GM10266 (cell line): ENCODE results near the gene CAPZA1.

Source experiments
- DNase-seq: peaks from one replicate; pipeline ENCODE4 v3.0.0; 2012; ENCODE audit errors: extremely low spot score
- CTCF ChIP-seq: IDR thresholded peaks from 2 replicates; pipeline ENCODE4 v1.5.1; 2012; ENCODE audit warnings: mild to moderate bottlenecking, low read depth; ENCODE audit not compliant: control insufficient read depth, insufficient read depth; ENCODE audit errors: missing control alignments

CAPZA1 gene

GRCh38 chr1:112589766-112590165, 29.9 kb upstream of the CAPZA1 start:
- no peak for TF ChIP-seq CTCF
- DNase-seq, result no peak

- TF ChIP-seq CTCF, result no peak
- no peak for DNase-seq
Measured at GRCh38 chr1:112594208-112594876, 25.3 kb upstream of the CAPZA1 start.

GRCh38 chr1:112599477-112599876, 20.2 kb upstream of the CAPZA1 start:
- TF ChIP-seq CTCF, result no peak
- no peak for DNase-seq

- DNase-seq, result no peak
- no peak for TF ChIP-seq CTCF
Measured at GRCh38 chr1:112603012-112603411, 16.6 kb upstream of the CAPZA1 start.

- no peak for TF ChIP-seq CTCF
- no peak for DNase-seq
Measured at GRCh38 chr1:112603541-112603940, 16.1 kb upstream of the CAPZA1 start.

- TF ChIP-seq CTCF, result no peak
- no peak for DNase-seq
Measured at GRCh38 chr1:112605633-112606327, 13.9 kb upstream of the CAPZA1 start.

- no peak for DNase-seq
- peak; percentile 45 for TF ChIP-seq CTCF
Measured at GRCh38 chr1:112614460-112615065, 5.1 kb upstream of the CAPZA1 start.
